ENCODE results near the gene SLC9A9.

- TF ChIP-seq, protein P1, sequence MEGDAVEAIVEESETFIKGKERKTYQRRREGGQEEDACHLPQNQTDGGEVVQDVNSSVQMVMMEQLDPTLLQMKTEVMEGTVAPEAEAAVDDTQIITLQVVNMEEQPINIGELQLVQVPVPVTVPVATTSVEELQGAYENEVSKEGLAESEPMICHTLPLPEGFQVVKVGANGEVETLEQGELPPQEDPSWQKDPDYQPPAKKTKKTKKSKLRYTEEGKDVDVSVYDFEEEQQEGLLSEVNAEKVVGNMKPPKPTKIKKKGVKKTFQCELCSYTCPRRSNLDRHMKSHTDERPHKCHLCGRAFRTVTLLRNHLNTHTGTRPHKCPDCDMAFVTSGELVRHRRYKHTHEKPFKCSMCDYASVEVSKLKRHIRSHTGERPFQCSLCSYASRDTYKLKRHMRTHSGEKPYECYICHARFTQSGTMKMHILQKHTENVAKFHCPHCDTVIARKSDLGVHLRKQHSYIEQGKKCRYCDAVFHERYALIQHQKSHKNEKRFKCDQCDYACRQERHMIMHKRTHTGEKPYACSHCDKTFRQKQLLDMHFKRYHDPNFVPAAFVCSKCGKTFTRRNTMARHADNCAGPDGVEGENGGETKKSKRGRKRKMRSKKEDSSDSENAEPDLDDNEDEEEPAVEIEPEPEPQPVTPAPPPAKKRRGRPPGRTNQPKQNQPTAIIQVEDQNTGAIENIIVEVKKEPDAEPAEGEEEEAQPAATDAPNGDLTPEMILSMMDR (IDR thresholded peaks at IDR 0.05; ENCODE audit: poor library complexity, severe bottlenecking): no peak
- TF ChIP-seq POLR2AphosphoS5 (IDR thresholded peaks at IDR 0.05): no peak
- no peak for TF ChIP-seq EZH2 (IDR thresholded peaks at IDR 0.05; ENCODE audit: borderline replicate concordance, insufficient read depth, low read length, poor library complexity, severe bottlenecking)
- no peak for TF ChIP-seq REST (IDR thresholded peaks at IDR 0.05; ENCODE audit: borderline replicate concordance)
- no peak for TF ChIP-seq TAF1 (IDR thresholded peaks at IDR 0.05; ENCODE audit: low read depth)
These were observed 56.9 kb downstream of the SLC9A9 start for GRCh38 chr3:143791386-143791785.
